ENCODE data around the gene GTF3C4.

DNA sequence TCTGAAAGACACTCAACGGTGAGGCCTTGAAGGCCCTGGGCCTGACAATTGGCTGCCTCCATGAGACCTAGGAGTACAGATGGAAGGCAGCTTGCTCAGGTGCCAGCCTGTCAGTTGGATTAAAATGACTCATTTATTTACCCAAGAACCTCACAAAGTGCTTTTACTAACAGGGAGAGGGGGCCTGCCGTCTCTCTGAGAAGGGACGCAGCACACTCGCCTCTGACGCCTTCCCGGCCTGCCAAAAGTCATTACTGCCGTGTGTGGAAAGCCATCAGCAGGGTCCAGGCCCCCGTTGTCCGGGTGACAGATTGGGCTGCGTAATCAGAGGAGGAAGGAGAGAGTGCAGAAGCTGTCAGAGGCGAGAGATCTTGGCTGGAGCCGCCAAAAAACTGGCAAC is 32.9 kb upstream of the GTF3C4 start:
- TF ChIP-seq, protein P1, sequence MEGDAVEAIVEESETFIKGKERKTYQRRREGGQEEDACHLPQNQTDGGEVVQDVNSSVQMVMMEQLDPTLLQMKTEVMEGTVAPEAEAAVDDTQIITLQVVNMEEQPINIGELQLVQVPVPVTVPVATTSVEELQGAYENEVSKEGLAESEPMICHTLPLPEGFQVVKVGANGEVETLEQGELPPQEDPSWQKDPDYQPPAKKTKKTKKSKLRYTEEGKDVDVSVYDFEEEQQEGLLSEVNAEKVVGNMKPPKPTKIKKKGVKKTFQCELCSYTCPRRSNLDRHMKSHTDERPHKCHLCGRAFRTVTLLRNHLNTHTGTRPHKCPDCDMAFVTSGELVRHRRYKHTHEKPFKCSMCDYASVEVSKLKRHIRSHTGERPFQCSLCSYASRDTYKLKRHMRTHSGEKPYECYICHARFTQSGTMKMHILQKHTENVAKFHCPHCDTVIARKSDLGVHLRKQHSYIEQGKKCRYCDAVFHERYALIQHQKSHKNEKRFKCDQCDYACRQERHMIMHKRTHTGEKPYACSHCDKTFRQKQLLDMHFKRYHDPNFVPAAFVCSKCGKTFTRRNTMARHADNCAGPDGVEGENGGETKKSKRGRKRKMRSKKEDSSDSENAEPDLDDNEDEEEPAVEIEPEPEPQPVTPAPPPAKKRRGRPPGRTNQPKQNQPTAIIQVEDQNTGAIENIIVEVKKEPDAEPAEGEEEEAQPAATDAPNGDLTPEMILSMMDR (IDR thresholded peaks at IDR 0.05), result no peak
- no peak for TF ChIP-seq EP300 (IDR thresholded peaks at IDR 0.05)
